Adrenal gland (tissue), 12 donors: ENCODE results near the gene XDH. TPM values are rescaled to one million over a fixed set of nuclear protein-coding genes. Genes with fewer than 3 reads are reported as not detected.

Source experiments
- DNase-seq, 7 donors: peaks; one replicate each; pipeline ENCODE4 v3.0.0-alpha.2; 2019 to 2020
- H3K27ac ChIP-seq, 5 donors: fragments of 200-600 bp; sonication (generic) in 4 of 5; 1 replicate in 3 of 5; 2 replicates in 2 of 5; pipeline versions ENCODE4 v1.5.1 to v1.8.0; 2016 to 2020; ENCODE audit warnings: mild to moderate bottlenecking in 1 of 5
- H3K27me3 ChIP-seq: fragments of 200-600 bp; 2 replicates; pipeline ENCODE4 v1.8.0; 2021
- H3K36me3 ChIP-seq, 2 donors: fragments of 200-600 bp; replicated peaks in 1 of 2; 1 replicate in 1 of 2; 2 replicates in 1 of 2; pipeline versions ENCODE4 v1.5.1 to v1.8.0; 2018 to 2022
- H3K4me1 ChIP-seq, 2 donors: fragments of 200-600 bp; replicated peaks in 1 of 2; 1 replicate in 1 of 2; 2 replicates in 1 of 2; pipeline versions ENCODE4 v1.5.1 to v1.8.0; 2018 to 2021
- H3K4me3 ChIP-seq, 4 donors: fragments of 200-600 bp; sonication (generic) in 3 of 4; one replicate each; pipeline ENCODE4 v1.5.1; 2016 to 2018
- H3K9me3 ChIP-seq, 3 donors: fragments of 200-600 bp; sonication (generic) in 1 of 3; replicated peaks in 1 of 3; 1 replicate in 2 of 3; 2 replicates in 1 of 3; pipeline versions ENCODE4 v1.5.1 to v1.8.0; 2016 to 2021
- CTCF ChIP-seq, 6 experiments: fragments of 450-650 bp in 4 of 6; fragments of 200-600 bp in 2 of 6; sonication (generic) in 1 of 6; IDR thresholded peaks; 1 replicate in 5 of 6; 2 replicates in 1 of 6; pipeline versions ENCODE4 v1.5.1 to v1.8.0; 2016 to 2021; ENCODE audit warnings: antibody characterized with exemption in 6 of 6, mild to moderate bottlenecking in 2 of 6, moderate library complexity in 1 of 6
- POLR2A ChIP-seq, 2 donors: fragments of 450-650 bp; IDR thresholded peaks; one replicate each; pipeline ENCODE4 v1.6.1; 2017; ENCODE audit warnings: antibody characterized with exemption in 2 of 2, mild to moderate bottlenecking in 2 of 2, moderate library complexity in 1 of 2
- WGBS, 4 donors: extraction: QIAGEN DNeasy Blood & Tissue Kit in 2 of 4; methylation state at CpG; one replicate each; pipeline versions ENCODE4 v1.1.5 to v1.1.7; 2013 to 2017; 5-methylcytosine and 5-hydroxymethylcytosine counted together
- intact Hi-C, 2 donors: fragments of 100-400 bp; cut with DNase I; formaldehyde crosslinking; loops; one replicate each; pipeline versions ENCODE4 v1.14.1 to v1.15.0; 2022 to 2023
- polyA plus RNA-seq, 3 donors: library from polyadenylated mRNA; stranded (reverse); fragments of 200-250 nt in 2 of 3; fragments of 350-450 nt in 1 of 3; fragmentation: Illumina TruSeq in 1 of 3; extraction: RNeasy Lipid Tissue Mini Kit (QIAGEN cat#74804) in 1 of 3; gene quantifications; one replicate each; pipeline ENCODE4 v1.2.3, GENCODE V29; 2013 to 2014
- total RNA-seq, 9 donors: library from RNA; depleted of rRNA in 4 of 9; stranded (reverse); fragments of >200 nt in 4 of 9; fragments of 120-200 nt in 1 of 9; fragmentation: NEBNext Ultra II Directional in 1 of 9; extraction: Animal tissue kit (Norgen Biotek cat#: 25700) in 1 of 9; gene quantifications; one replicate each; pipeline versions ENCODE4 v1.1.0 to v1.2.4, GENCODE V29; 2013 to 2023
- donor health status: healthy with polysubstance abuse.
- donor health status: Bipolar disorder and iron deficiency.
- donor health status: DM: yes; HTN: yes; CAD: no.
- donor health status: DM: no; HTN: no; CAD: no.
- donor health status: DM: no; HTN: no; CAD: no.
- donor health status: DM: yes; HTN: yes; CAD: no.

The XDH gene
- total and polyA plus RNA-seq, 12 donors, result under 0.01 to 0.11 TPM; not detected in 10

- no peak overlapping the region for H3K4me3 ChIP-seq
- intact Hi-C loops, result loop anchor here in 1 of 2 donors (5.0 to 10.0 kb wide), 2 partner anchors 158 to 621 kb away; no protein-coding TSS in a partner anchor
- 49 to 78% (median 65%) methylated on average over 2 to 5 of the region's 5 CpGs for WGBS, 4 donors
- H3K27ac ChIP-seq, result no peak overlapping the region
- H3K27me3 ChIP-seq, result no peaks in the 10 kb centered on the region
- H3K9me3 ChIP-seq, result no peaks in the 10 kb centered on the region
- DNase-seq, result peak in 1 of 7 donors; percentile 41
- no peaks in the 10 kb centered on the region for H3K4me1 ChIP-seq
- TF ChIP-seq CTCF (IDR thresholded peaks at IDR 0.05), result no peak
- no peak for TF ChIP-seq POLR2A (IDR thresholded peaks at IDR 0.05)
- no peaks in the 10 kb centered on the region for H3K36me3 ChIP-seq
Measured at GRCh38 chr2:31333046-31333445, 81.5 kb downstream of the XDH start.

- intact Hi-C loops, result loop anchor here in 1 of 2 donors (5.0 to 10.0 kb wide), 2 partner anchors 158 to 620 kb away; no protein-coding TSS in a partner anchor
Measured at GRCh38 chr2:31332521-31332920, 82.0 kb downstream of the XDH start.

GRCh38 chr2:31331156-31331555 lies 83.4 kb downstream of the XDH start:
- TF ChIP-seq POLR2A (IDR thresholded peaks at IDR 0.05) (no peak), CTCF (IDR thresholded peaks at IDR 0.05) (no peak)

More at GRCh38 chr2:31332521-31332920, 82.0 kb downstream of the XDH start:
- WGBS, 4 donors, result 43 to 67% (median 54%) methylated on average over 5 of the region's 5 CpGs
- Histone ChIP-seq H3K36me3 (no peaks in the 10 kb centered on the region), H3K27ac (no peak overlapping the region), H3K27me3 (no peaks in the 10 kb centered on the region), H3K4me3 (no peak overlapping the region), H3K9me3 (no peaks in the 10 kb centered on the region), H3K4me1 (no peaks in the 10 kb centered on the region)
- DNase-seq, result peak in 2 of 7 donors; percentile 10 to 44
- TF ChIP-seq CTCF (IDR thresholded peaks at IDR 0.05) (no peak), POLR2A (IDR thresholded peaks at IDR 0.05) (no peak)

GRCh38 chr2:31329081-31329625 lies 85.4 kb downstream of the XDH start:
- Histone ChIP-seq H3K36me3 (no peaks in the 10 kb centered on the region), H3K27me3 (no peaks in the 10 kb centered on the region), H3K4me3 (no peak overlapping the region), H3K27ac (no peak overlapping the region), H3K9me3 (no peaks in the 10 kb centered on the region), H3K4me1 (no peaks in the 10 kb centered on the region)
- whole genome bisulfite sequencing, 4 donors, result 44 to 70% (median 66%) methylated on average over 2 of the region's 2 CpGs
- DNase-seq, result no peak
- intact Hi-C loops, result no loop called here
- TF ChIP-seq POLR2A (IDR thresholded peaks at IDR 0.05) (no peak), CTCF (IDR thresholded peaks at IDR 0.05) (no peak)

More at GRCh38 chr2:31331156-31331555, 83.4 kb downstream of the XDH start:
- H3K36me3 ChIP-seq, result no peaks in the 10 kb centered on the region
- no peak overlapping the region for H3K4me3 ChIP-seq
- DNase-seq, result peak in 1 of 7 donors; percentile 36
- intact Hi-C loops, result loop anchor here in 1 of 2 donors (5.0 to 10.0 kb wide), 2 partner anchors 156 to 619 kb away; no protein-coding TSS in a partner anchor
- H3K9me3 ChIP-seq, result no peaks in the 10 kb centered on the region
- 63 to 76% (median 71%) methylated on average over 6 to 8 of the region's 8 CpGs for WGBS, 4 donors
- no peaks in the 10 kb centered on the region for H3K4me1 ChIP-seq
- H3K27ac ChIP-seq, result no peak overlapping the region
- no peaks in the 10 kb centered on the region for H3K27me3 ChIP-seq
